Right lobe of liver (tissue), 6 donors: Measurements from ENCODE around the gene HSPA4. TPM values are rescaled to one million over a fixed set of nuclear protein-coding genes. Genes with fewer than 3 reads are reported as not detected.

Experiments used
- ATAC-seq, 4 donors: fragments of 200-7000 bp; cut with Tn5 transposase; one replicate each; pipeline ENCODE4 v1.9.1; 2020; ENCODE audit warnings: mild to moderate bottlenecking in 4 of 4, moderate library complexity in 4 of 4
- DNase-seq, 3 donors: peaks; one replicate each; pipeline ENCODE4 v3.0.0-alpha.2; 2020
- H3K27ac ChIP-seq, 3 donors: fragments of 200-600 bp; one replicate each; pipeline ENCODE4 v1.8.0; 2022
- H3K27me3 ChIP-seq, 2 donors: fragments of 200-600 bp; one replicate each; pipeline ENCODE4 v1.8.0; 2022
- H3K36me3 ChIP-seq, 4 donors: fragments of 200-600 bp; sonication (generic) in 1 of 4; one replicate each; pipeline versions ENCODE4 v1.5.1 to v1.8.0; 2017 to 2022; ENCODE audit warnings: control low read depth in 1 of 4
- H3K4me1 ChIP-seq, 4 donors: fragments of 200-600 bp; sonication (generic) in 1 of 4; one replicate each; pipeline versions ENCODE4 v1.5.1 to v1.8.0; 2017 to 2022; ENCODE audit warnings: control low read depth in 1 of 4
- H3K4me3 ChIP-seq, 3 donors: fragments of 200-600 bp; one replicate each; pipeline ENCODE4 v1.8.0; 2022
- H3K9me3 ChIP-seq, 4 donors: fragments of 200-600 bp; sonication (generic) in 1 of 4; one replicate each; pipeline versions ENCODE4 v1.5.1 to v1.8.0; 2017 to 2022; ENCODE audit warnings: control low read depth in 1 of 4
- CTCF ChIP-seq, 4 donors: fragments of 200-600 bp in 3 of 4; fragments of 450-650 bp in 1 of 4; IDR thresholded peaks; one replicate each; pipeline versions ENCODE4 v1.5.1 to v1.8.0; 2016 to 2022; ENCODE audit warnings: antibody characterized with exemption in 4 of 4, mild to moderate bottlenecking in 2 of 4
- POLR2A ChIP-seq: fragments of 450-650 bp; IDR thresholded peaks from one replicate; pipeline ENCODE4 v1.6.1; 2017; ENCODE audit warnings: antibody characterized with exemption, mild to moderate bottlenecking
- WGBS: methylation state at CpG from one replicate; pipeline ENCODE4 v1.1.6; 2018; ENCODE audit warnings: low coverage, low lambda C conversion rate; ENCODE audit not compliant: insufficient coverage; ENCODE audit errors: missing lambda C conversion rate; 5-methylcytosine and 5-hydroxymethylcytosine counted together
- intact Hi-C, 2 donors: fragments of 100-400 bp; cut with DNase I; formaldehyde crosslinking; loops; one replicate each; pipeline versions ENCODE4 v1.11.2 to v1.14.1; 2022
- total RNA-seq, 6 experiments: library from RNA; depleted of rRNA in 2 of 6; stranded (reverse); fragments of >200 nt in 2 of 6; fragmentation: NEBNext Ultra II Directional in 3 of 6; extraction: Animal tissue kit (Norgen Biotek cat#: 25700) in 3 of 6; gene quantifications; one replicate each; pipeline versions ENCODE4 v1.1.0 to v1.2.4, GENCODE V29; 2016 to 2023
- donor health status: DM: no; HTN: yes; CAD: no.
- donor health status: DM: no; HTN: no; CAD: no.
- donor health status: DM: no; HTN: no; CAD: no.
- donor health status: DM: no; HTN: yes; CAD: no.
- donor health status: DM: no; HTN: yes; CAD: no.

HSPA4 gene
- total RNA-seq, 6 experiments from 2014 or later, result 30.1 to 68.6 (median 46.1) TPM

GRCh38 chr5:133025804-133026663 lies 25.8 kb upstream of the HSPA4 start, which contains the start of gene ZCCHC10:
Gene ZCCHC10 (minus strand): TSS chr5:133026549. CDS start chr5:133026537, 12 bp downstream.
- peak; percentile 98 to 100 (median 99) for ATAC-seq
- H3K4me1 ChIP-seq, result peaks cover 0 to 25% (median 0%) of the 10 kb centered on the region in 4 donors
- H3K27ac ChIP-seq, result peak within 1 kb of the TSS; percentile 83 to 96 (median 91)
- H3K36me3 ChIP-seq, result no peaks in the 10 kb centered on the region
- TF ChIP-seq POLR2A, result peak; percentile 75
- TF ChIP-seq CTCF (IDR thresholded peaks at IDR 0.05), result no peak
- peak; percentile 94 for DNase-seq
- no peaks in the 10 kb centered on the region for H3K9me3 ChIP-seq
- intact Hi-C loops, result no loop called here
- H3K4me3 ChIP-seq, result peak within 1 kb of the TSS; percentile 82 to 97 (median 92)
- H3K27me3 ChIP-seq, result no peaks in the 10 kb centered on the region
- whole genome bisulfite sequencing, result under 1% methylated on average over 33 of the region's 53 CpGs

- H3K4me1 ChIP-seq, result peaks cover 0 to 25% (median 0%) of the 10 kb centered on the region in 4 donors
- H3K4me3 ChIP-seq, result peak overlapping the region; percentile 82 to 97 (median 92)
- DNase-seq, result no peak
- no peaks in the 10 kb centered on the region for H3K9me3 ChIP-seq
- TF ChIP-seq POLR2A, result no peak
- TF ChIP-seq CTCF (IDR thresholded peaks at IDR 0.05), result no peak
- intact Hi-C loops, result no loop called here
- no peaks in the 10 kb centered on the region for H3K27me3 ChIP-seq
- peak in 2 of 4 donors; percentile 50 to 61 for ATAC-seq
- H3K27ac ChIP-seq, result peak overlapping the region in 2 of 3 donors; percentile 3 to 32
- no peaks in the 10 kb centered on the region for H3K36me3 ChIP-seq
- WGBS, result 5% methylated on average over 15 of the region's 15 CpGs
Observed at GRCh38 chr5:133026664-133027153, 25.1 kb upstream of the HSPA4 start.

GRCh38 chr5:133029416-133029815 lies 22.4 kb upstream of the HSPA4 start:
- intact Hi-C loops, result no loop called here

More at GRCh38 chr5:133029416-133029815, 22.4 kb upstream of the HSPA4 start:
- peaks cover 0 to 24% (median 0%) of the 10 kb centered on the region in 4 donors for H3K4me1 ChIP-seq
- H3K27ac ChIP-seq, result no peak overlapping the region
- H3K36me3 ChIP-seq, result no peaks in the 10 kb centered on the region
- WGBS, result 100% methylated on average over 1 of the region's 1 CpG
- H3K9me3 ChIP-seq, result no peaks in the 10 kb centered on the region
- DNase-seq (no peak), ATAC-seq (no peak)
- no peak overlapping the region for H3K4me3 ChIP-seq
- TF ChIP-seq CTCF (IDR thresholded peaks at IDR 0.05), result no peak
- TF ChIP-seq POLR2A, result no peak
- no peaks in the 10 kb centered on the region for H3K27me3 ChIP-seq
